CD4-positive, alpha-beta T cell treated with Interferon gamma for 1 hour (primary cell): ENCODE data around the gene MINDY2.

ENCODE experiments used
- DNase-seq: peaks from one replicate; pipeline ENCODE4 v3.0.0-alpha.2; 2020

MINDY2 gene

GRCh38 chr15:58889363-58889762 lies 118.3 kb downstream of the MINDY2 start:
- DNase-seq = no peak

- no peak for DNase-seq
Measured at GRCh38 chr15:58898150-58898680, 127.1 kb downstream of the MINDY2 start.

GRCh38 chr15:58900631-58901030 lies 129.5 kb downstream of the MINDY2 start:
- no peak for DNase-seq

GRCh38 chr15:58908550-58909309 lies 137.6 kb downstream of the MINDY2 start:
- DNase-seq = no peak

GRCh38 chr15:58909616-58910015 lies 138.5 kb downstream of the MINDY2 start:
- no peak for DNase-seq

- no peak for DNase-seq
Measured at GRCh38 chr15:58910456-58910855, 139.4 kb downstream of the MINDY2 start.
